LNCaP clone FGC (cell line): ENCODE results near the gene RPL10A.

Source experiments
- DNase-seq: peaks from one replicate; pipeline ENCODE4 v3.0.0-alpha.2; 2011; ENCODE audit warnings: low read depth
- H3K4me3 ChIP-seq: 2 replicates; pipeline ENCODE4 v1.5.1; 2011; ENCODE audit warnings: mild to moderate bottlenecking, low read depth, low read length, control low read depth
- TF ChIP-seq, protein P1 (sequence below): IDR thresholded peaks from 2 replicates; pipeline ENCODE4 v1.5.1; 2012; ENCODE audit warnings: mild to moderate bottlenecking; ENCODE audit not compliant: control insufficient read depth, insufficient read depth; ENCODE audit errors: extremely low read depth

The RPL10A gene

GRCh38 chr6:35471836-35472345 is 3.7 kb downstream of the RPL10A start:
- H3K4me3 ChIP-seq: no peak overlapping the region
- TF ChIP-seq, protein P1, sequence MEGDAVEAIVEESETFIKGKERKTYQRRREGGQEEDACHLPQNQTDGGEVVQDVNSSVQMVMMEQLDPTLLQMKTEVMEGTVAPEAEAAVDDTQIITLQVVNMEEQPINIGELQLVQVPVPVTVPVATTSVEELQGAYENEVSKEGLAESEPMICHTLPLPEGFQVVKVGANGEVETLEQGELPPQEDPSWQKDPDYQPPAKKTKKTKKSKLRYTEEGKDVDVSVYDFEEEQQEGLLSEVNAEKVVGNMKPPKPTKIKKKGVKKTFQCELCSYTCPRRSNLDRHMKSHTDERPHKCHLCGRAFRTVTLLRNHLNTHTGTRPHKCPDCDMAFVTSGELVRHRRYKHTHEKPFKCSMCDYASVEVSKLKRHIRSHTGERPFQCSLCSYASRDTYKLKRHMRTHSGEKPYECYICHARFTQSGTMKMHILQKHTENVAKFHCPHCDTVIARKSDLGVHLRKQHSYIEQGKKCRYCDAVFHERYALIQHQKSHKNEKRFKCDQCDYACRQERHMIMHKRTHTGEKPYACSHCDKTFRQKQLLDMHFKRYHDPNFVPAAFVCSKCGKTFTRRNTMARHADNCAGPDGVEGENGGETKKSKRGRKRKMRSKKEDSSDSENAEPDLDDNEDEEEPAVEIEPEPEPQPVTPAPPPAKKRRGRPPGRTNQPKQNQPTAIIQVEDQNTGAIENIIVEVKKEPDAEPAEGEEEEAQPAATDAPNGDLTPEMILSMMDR: no peak
- no peak for DNase-seq

DNA sequence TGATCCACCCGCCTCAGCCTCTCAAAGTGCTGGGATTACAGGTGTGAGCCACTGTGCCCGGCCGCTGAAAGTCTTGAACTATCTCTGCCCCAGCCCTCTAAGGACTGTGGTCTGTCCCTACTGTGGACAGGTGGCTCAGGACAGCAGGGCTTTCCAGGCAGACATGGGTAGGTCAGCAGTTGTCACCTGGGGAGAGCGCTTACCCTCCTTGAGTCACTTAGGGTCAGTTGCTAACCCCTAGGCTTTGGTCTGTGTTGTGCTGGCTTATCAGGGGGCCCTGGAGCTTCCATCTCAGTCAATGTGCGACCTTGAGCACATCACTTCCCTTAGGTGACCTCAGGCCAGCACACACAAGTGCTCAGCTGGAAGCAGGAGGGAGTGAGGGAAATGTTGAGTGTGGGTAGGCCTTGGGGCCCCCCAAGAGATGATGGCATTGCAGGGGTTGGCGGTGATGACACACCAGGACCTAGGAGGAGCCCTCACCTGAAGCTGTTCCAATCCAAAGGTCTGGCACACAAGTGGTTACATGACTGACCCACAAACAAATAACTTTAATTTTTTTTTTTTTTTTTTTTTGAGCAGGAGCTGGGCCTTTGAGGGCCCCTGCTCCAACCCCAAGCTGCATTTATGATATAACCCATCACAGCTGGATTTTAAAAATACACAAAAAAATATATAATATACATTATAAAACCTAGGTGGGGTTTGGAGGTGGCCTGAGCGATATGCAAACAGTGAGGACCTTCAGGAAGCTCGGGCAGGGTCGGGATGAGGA is 5.1 kb downstream of the RPL10A start:
- TF ChIP-seq, protein P1: no peak
- no peak for DNase-seq
- H3K4me3 ChIP-seq: no peak overlapping the region

- no peak for DNase-seq
- TF ChIP-seq, protein P1: no peak
- H3K4me3 ChIP-seq: no peak overlapping the region
These were observed 5.6 kb downstream of the RPL10A start for GRCh38 chr6:35473850-35474130.

- TF ChIP-seq, protein P1: no peak
- no peak for DNase-seq
- H3K4me3 ChIP-seq: no peak overlapping the region
These were observed 6.1 kb downstream of the RPL10A start for GRCh38 chr6:35474131-35474941.

- TF ChIP-seq, protein P1: no peak
- DNase-seq: no peak
- no peak overlapping the region for H3K4me3 ChIP-seq
These were observed 6.9 kb downstream of the RPL10A start for GRCh38 chr6:35474942-35475570.

DNA sequence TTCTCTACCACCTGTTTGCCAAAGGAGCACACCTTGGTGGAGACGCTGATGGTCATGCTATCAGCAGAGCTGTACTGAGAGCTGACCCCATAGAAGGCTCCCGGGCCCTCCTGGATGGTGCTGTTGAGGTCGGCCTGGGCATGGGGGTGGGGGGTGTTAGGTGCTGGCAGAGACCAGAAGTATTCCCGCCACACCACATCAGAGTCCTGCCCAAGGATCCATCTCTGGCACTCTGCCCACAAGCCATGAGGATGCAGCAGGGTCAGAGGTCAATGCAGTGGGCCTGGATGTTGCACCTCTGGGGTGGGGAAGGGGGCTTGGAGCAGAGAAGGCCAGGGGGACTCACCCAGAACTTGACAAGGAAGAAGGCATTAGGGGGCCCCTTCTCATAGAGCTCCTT is 7.4 kb downstream of the RPL10A start:
- TF ChIP-seq, protein P1: no peak
- H3K4me3 ChIP-seq: no peak overlapping the region
- DNase-seq: no peak
